ENCODE results near the gene LCE1B.

- no peak for TF ChIP-seq EP300 (IDR thresholded peaks at IDR 0.05)
- no peak for TF ChIP-seq POLR2A (IDR thresholded peaks at IDR 0.05)
These were observed 47.9 kb downstream of the LCE1B start, which contains the start of gene LCE7A for GRCh38 chr1:152859696-152860095.
